ENCODE results near the gene TCIRG1. TPM values are rescaled to one million over a fixed set of nuclear protein-coding genes. Genes with fewer than 3 reads are reported as not detected.

The TCIRG1 gene
- total RNA-seq, 1 donor from 2014 or later, result 245 TPM

DNA sequence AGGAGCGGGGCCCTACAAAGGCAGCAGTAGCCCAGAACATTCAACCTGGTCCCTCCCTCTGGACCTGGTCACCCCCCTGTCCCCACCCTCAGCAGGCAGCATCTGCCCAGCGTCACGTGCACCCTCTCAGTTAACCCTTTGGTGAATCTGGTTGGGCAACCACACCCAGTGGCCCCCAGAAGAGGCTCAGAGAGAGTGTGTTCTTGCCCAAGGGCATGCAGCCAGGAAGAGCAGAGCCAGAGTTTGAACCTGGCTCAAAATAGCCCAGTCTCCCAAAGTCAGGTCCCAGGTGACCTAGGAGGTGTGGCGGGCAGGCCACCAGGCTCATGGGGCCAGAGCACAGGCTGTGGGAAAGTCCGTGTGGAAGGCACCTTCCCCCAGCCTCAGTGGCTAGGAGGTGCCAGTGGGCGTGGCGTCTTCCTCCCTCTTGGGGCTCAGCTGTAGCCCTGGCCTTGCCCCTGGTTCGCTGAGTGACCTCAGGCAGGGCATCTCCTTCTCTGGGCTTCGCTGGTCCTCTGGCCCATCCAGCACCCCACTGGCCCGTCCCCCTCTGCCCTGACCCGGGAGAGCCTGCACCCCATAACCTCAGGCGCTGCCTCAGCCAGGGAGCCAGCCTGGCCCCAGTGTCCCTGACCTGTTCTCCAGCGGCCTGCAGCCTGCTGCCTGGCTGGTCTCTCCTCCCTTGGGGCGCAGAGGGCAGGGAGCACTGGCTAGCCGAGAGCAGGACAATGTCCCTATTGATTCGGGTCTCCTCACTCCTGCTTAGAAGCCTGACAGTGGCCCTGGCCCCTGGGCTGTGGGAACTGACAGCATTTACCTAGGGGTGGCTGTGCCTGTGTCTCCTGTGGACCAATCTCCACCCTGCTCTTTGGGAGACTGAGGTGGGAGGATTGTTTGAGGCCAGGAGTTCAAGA is 21.7 kb upstream of the TCIRG1 start:
- intact Hi-C loops (cut with micrococcal nuclease), result no loop called here

DNA sequence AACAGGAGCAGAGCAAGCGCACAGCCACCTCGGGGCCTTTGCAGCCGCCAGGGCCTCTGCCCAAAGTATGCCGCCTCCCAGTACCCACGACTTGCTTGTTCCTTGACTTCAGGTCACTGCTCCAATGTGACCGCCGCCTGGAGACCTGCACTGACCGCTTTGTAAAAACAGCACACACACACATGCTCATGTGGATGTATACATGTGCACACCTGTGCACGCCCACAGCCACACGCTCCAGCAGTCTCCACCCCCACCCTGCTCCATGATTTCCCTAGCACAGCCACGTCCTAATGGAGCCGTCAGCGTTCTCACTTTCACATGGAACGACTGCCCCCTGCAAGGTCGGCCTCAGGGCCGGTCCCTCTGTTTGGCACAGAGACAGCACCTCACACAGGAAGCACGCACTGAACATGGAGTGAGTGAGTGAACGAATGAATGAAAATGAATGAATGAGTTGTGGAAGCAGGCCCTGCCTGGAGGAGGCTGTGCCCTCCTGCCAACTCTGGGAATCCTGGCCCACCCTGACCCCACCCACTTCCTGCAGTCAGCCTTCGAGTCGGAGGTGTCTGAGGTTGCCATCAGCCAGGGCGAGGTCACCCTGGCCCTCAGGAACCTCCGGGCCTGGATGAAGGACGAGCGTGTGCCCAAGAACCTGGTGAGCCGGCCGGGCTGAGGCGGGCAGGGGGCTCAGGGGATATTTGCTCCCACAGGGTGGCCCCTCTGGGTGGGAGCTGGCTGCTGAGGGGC is 20.7 kb upstream of the TCIRG1 start:
- intact Hi-C loops (cut with micrococcal nuclease), result no loop called here

DNA sequence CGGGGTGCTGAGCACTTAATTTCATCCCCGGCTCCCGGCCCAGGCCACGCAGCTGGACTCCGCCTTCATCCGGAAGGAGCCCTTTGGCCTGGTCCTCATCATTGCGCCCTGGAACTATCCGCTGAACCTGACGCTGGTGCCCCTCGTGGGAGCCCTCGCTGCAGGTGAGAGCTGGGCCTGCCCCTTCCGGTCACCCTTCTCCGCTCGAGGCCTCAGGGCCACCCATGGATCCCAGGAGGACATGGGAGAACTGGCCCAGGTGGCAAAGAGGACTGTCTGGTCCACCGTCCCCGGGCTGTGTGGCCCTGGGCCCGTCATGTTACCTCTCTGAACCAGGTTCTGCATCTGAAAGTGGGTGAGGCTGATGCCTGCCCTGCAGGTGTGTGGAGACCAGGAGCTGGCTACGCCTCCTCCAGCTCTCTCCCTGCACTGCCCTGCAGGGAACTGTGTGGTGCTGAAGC is 20.1 kb upstream of the TCIRG1 start:
- intact Hi-C loops (cut with micrococcal nuclease), result no loop called here

DNA sequence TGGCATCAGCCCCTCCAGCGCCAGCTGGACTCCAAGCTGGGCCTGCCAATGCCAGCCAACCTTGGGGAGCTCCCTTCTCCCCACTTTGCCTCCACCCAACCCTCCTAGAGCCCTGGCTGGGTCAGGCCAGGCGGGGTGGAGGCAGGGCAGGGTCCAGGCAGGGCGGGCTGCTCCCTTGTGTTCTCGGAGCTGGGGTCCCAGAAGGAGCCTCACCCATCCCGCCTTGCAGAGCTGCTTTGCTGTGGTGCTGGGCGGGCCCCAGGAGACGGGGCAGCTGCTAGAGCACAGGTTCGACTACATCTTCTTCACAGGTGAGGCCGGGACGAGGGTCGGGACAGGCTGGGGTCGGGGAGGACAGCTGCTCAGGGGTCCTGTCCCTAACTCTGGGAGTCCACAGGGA is 19.3 kb upstream of the TCIRG1 start:
- intact Hi-C loops (cut with micrococcal nuclease), result no loop called here

DNA sequence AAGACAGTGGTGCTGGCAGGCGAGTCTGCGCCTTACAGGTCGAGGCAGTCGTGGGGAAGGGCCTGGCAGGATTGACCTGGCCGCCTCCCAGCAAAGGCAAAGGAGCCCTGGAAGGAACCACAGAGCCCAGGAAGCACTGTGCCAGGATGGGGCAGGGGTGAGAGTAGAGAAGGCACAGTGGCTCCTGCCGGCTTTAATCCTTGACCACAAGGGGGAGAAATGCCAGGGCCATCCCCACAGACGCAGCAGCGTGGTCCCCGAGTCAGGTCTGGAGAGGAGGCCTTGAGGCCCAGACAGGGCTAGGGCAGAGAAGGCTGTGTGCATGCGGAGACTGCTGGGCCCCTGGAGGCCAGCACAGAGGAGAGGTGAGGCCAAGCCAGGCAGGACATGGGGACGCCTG is 18.2 kb upstream of the TCIRG1 start:
- intact Hi-C loops (cut with micrococcal nuclease), result no loop called here

DNA sequence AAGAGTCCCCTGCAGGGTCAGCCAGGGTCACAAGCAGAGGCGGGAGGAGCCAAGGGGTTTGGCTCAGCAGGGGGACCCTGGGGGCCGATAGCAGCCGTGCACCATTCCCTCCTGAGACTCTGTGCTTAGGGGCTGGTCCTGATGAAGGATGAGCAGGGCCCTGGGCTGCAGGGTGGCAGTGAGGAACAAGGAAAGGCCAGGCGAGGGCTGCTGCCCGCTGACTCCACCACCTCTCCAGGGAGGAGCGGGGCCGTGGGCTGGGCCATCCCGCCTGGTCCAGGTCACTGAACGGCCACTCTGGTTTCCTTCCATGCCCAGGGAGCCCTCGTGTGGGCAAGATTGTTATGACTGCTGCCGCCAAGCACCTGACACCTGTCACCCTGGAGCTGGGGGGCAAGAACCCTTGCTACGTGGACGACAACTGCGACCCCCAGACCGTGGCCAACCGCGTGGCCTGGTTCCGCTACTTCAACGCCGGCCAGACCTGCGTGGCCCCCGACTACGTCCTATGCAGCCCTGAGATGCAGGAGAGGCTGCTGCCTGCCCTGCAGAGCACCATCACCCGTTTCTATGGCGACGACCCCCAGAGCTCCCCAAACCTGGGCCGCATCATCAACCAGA is 17.5 kb upstream of the TCIRG1 start:
- intact Hi-C loops (cut with micrococcal nuclease), result no loop called here

DNA sequence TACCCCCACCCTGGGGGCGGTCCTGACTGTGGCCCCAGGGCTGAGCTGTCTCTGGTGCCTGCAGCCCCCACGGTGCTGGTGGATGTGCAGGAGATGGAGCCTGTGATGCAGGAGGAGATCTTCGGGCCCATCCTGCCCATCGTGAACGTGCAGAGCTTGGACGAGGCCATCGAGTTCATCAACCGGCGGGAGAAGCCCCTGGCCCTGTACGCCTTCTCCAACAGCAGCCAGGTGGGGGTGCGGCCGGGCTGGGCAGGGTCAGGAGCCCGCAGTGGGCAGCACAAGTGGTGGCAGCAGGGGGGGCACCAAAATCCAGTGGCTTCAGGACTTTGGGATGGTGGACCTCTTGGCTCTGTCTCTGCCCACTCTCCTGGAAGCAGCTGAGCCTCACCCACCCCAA is 16.3 kb upstream of the TCIRG1 start:
- intact Hi-C loops (cut with micrococcal nuclease), result no loop called here

DNA sequence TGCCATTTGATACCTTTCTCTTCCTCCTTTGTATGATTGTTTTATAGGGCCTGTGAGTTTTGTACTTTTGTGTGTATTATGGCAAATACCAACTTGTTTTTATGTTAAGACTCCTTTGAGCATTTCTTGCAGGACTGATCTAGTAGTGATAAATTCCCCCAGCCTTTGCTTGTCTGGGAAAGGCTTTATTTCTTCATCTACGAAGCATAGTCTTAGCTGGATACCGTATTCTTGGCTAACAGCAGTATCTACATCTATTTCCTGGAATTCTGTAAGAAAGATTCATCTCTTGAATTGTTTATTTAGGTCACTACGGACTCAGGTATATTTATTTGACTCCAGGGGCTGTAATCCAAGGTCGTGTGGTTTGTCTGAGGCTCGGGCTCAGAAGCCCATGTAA is 14.3 kb upstream of the TCIRG1 start:
- intact Hi-C loops (cut with micrococcal nuclease), result no loop called here

DNA sequence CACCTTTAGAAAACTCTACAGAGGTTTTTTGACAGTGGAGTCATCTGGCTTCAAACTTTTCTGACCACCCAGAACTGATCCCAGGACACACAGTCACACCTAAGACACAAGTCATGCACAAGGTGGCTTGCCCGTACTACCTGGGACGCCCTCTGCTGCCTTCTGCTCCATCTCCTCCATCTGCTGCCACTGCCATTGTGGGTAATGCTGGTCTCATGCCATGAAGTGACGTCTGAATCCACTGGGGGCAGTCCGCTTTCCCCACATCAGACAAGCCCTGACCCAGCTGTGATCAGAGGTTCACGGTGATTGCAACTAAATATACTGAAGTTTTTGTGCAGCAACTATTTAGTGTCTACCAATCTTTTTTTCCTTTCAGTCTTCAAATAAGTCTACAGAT is 13.8 kb upstream of the TCIRG1 start:
- intact Hi-C loops (cut with micrococcal nuclease), result no loop called here

DNA sequence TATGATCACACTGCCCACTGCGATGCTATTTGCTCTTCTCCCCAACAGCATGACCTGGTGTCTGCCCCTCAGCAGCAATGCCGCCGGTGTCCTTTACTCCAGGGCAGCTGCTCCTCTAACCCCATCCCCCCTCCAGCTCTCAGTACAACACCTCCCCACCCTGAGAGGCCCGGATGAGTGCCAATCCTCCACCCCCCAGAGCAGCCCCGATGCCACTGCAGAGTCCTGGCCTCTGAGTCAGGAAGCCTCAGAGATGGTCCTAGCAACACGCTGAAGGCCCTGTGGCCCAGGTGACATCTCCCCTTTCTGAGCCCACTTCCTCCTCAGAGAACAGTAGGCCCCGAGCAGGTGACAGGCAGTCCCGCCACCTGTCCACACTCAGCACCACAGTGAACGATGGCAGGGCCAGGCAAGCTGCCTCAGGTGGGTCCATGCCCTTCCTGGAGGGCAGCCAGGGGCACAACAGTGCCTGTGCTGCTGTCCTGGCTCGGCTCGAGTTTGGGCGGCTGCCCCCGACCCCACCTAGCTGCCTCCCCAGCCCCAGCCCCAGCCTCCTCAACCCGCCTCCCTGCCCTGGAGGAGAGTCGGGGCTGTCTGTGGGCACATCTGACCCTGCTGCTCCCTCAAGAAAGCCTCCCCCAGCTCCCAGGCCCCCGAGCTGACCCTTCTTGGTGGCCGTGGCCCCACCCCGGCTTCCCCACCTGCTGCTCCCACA is 12.3 kb upstream of the TCIRG1 start:
- intact Hi-C loops (cut with micrococcal nuclease), result no loop called here

DNA sequence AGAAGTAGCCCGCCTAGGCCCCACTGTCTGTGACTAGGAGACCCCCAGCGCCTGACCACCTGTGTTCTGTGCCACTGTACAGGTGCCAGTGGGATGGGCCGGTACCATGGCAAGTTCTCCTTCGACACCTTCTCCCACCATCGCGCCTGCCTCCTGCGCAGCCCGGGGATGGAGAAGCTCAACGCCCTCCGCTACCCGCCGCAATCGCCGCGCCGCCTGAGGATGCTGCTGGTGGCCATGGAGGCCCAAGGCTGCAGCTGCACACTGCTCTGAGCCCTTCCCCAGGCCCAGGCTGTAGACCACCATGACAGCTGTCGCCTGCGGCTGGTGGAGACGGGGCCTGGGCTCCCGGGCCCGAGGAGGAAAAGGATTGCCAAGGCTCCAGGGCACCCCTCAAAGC is 11.2 kb upstream of the TCIRG1 start:
- intact Hi-C loops (cut with micrococcal nuclease), result no loop called here

DNA sequence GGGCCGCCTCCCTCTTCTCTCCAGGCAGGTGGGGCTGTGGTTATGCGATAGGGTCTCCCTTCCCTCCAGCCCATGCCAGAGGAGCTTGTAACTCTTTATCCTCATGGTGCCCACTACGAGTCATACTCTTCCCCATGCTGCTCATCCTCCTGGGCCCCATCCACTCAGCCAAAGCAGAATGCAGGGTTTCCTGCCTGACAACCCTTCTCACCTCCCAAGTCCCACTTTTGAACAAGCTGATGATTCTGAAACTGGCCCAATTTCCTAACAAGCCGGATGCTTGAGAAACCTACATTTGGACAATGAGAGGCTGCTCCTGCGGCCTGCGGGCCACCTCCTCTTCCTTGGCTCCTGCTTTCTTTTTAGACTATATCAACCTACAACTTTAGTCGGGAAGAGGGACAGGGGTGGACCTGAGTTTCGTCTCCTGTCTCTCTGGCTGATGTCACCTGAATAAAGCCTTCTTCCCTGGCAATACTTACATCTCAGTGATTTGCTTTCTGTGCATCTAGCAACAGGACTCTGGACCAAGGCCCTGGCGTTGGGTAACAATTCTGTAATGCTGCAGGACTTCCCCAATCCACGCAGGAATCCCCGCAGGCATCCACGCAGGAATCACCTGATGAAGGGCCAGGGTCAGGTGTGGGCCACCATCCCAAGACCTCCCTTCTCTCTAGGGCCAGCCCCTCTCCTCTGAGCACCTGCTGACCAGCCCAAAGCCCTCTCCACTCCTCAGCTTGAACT is 9.9 kb upstream of the TCIRG1 start:
- intact Hi-C loops (cut with micrococcal nuclease), result no loop called here

DNA sequence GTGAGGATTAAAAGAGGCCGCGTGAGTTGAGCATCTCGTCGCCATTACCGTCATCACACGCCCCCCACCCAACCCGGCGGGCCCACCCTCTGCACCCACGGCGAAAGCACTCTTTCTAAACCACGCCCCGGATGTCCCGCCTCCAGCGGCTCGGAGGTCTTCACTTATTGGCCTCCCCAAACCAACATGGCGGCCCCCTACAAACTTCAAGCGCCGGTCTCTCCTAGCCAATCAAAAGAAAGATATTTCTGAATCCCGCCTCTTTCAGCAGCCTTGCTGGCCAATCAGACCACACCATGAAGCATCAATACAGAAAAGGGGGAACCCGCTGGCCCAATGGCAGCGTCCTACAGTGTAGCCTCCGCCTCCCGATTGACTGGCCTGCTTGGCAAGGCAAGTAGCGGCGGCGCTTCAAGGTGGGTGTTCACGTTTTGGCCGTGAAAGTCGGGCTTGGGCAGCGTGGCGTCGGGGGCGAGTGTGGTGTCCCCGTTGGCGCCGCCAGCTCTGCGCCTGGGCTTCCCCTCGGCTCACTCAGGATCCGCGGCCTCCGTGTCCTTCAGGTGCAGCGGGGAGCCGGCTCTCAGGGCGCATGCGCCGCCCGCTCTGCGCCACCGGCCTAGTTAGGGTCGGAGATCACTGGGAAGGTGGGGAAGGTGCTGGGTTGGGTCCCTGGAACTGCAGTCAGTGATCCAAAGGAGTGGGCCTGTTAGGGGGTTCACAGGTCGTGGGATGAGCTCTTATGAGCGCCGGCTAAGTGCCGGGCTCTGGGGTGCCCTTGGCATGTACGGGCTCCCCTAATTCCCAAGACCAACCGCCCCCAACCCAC is 8.3 kb upstream of the TCIRG1 start, which contains the start of gene NDUFS8:
NDUFS8 (plus strand) TSS at position 364 of the 826 bp plus-strand sequence. CDS start 1,471 bp downstream, outside the sequence.
- intact Hi-C loops (cut with micrococcal nuclease), result loop anchor here (1.0 to 5.0 kb wide), 11 partner anchors 10 to 1018 kb away; partner anchors contain the start of genes CDK2AP2, CHKA, PITPNM1 and PPP6R3

DNA sequence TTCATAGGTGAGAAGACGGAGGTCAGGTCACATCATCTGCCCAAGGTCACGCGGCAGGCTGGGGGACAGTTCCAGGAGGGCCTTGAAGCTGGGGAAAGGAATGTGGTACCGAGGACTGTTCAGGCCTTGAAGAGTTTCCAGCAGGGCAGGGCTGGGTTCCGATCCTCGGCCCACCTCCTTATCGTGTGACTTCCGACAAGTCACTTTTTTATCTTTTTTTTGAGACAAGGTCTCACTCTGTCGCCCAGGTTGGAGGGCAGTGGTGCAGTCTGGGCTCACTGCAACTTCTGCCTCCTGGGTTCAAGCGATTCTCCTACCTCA is 7.7 kb upstream of the TCIRG1 start:
- intact Hi-C loops (cut with micrococcal nuclease), result loop anchor here (2.0 to 5.0 kb wide), 4 partner anchors 34 to 524 kb away; partner anchors contain the start of genes CDK2AP2 and PITPNM1

DNA sequence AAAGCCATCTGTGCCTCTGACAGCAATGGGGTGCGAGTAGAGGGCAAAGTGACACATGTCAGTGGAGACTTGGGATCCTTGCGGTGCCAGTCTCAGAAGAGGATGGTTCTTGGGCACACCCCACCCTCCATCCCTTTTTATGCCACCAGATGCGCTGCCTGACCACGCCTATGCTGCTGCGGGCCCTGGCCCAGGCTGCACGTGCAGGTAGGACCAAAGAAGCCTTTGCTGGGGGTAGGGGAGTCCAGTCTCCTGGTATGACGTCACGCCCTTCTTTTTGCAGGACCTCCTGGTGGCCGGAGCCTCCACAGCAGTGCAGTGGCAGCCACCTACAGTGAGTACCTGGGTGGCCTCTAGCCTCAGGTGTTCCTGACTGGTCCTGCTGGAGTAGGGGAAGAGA is 6.8 kb upstream of the TCIRG1 start:
- intact Hi-C loops (cut with micrococcal nuclease), result loop anchor here (5.0 kb wide), 1 partner anchor 525 kb away; the partner anchor contains the start of genes CDK2AP2 and PITPNM1

DNA sequence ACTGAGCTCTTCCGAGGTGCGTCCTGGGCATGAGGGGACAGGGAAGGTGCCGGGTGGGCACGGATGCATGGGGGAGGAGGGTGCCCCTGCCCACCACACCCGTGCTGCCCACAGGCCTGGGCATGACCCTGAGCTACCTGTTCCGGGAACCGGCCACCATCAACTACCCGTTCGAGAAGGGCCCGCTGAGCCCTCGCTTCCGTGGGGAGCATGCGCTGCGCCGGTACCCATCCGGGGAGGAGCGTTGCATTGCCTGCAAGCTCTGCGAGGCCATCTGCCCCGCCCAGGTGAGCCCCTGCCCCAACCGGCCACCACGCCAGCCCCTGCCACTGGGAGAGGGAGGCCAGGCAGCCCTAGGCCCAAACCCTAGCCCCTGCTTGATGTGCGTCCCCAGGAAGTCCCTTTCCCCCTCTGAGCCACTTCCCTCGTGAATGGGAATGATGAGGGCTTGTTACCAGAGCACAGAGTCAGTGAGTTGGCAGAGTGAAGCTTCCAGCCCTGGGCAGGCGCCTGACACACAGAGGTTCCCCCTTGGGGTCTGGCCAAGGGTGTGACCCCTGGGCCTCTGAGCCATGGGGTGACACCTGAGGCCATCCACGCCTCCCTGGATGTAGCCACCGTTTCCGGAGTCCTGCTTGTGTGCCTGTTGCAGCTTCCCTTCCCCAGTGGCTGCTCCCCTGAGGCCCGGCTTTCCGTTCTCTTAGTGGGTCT is 5.7 kb upstream of the TCIRG1 start:
- intact Hi-C loops (cut with micrococcal nuclease), result loop anchor here (5.0 kb wide), 1 partner anchor 526 kb away; the partner anchor contains the start of genes CDK2AP2 and PITPNM1

DNA sequence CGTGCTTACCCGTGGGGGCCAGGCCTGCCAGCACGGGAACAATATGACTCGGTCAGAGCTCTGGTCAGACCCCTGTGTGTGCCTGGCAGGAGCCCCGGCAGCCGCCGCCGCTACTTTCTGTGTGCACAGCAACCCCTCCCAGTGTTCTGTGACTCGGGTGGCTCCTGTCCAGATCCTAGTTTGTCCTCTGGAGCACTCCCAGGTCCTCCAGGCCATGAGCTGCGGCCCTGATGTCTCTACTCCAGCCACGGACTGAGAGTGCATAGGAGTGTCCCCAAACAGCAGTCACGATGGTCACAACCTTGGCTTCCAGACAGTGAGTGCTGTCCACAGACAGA is 5.1 kb upstream of the TCIRG1 start:
- intact Hi-C loops (cut with micrococcal nuclease), result loop anchor here (5.0 kb wide), 1 partner anchor 526 kb away; the partner anchor contains the start of genes CDK2AP2 and PITPNM1

DNA sequence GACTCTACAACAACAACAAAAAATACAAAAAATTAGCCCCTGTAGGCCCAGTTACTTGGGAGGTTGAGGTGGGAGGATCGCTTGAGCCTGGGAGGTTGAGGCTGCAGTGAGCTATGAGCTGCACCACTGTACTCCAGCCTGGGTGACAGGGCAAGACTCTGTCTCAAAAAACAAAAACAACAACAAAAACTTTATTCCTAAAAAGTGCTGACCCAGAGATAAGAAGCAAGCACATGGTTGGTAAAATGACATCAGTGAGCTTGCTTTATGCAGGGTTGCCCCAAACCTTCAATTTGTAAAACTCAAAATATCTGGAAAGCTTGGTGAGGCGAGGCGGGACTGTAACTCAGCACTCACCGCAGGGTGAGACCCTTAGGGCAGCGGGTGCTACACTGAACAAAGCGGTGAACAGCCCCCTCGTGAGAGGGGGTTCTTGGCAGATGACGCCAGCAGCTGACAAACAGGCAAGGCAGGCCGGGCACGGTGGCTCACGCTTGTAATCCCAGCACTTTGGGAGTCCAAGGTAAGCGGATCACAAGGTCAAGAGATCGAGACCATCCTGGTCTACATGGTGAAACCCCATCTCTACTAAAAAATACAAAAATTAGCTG is 3.5 kb upstream of the TCIRG1 start:
- intact Hi-C loops (cut with micrococcal nuclease), result no loop called here
